HEK293 (cell line): ENCODE data around the gene UBE2M.
A peak's percentile ranks its signal among the peaks of the same experiment; 100 is the strongest.

ENCODE experiments used
- CTCF ChIA-PET: fragments of 350-600 bp; formaldehyde crosslinking; extraction: SDS; loops from one replicate; lab custom pipeline; 2021; ENCODE audit warnings: antibody characterized with exemption; lab: Yijun Ruan, JAX
- POLR2A ChIA-PET: fragments of 300-600 bp; formaldehyde crosslinking; extraction: SDS; loops from one replicate; lab custom pipeline; 2020; ENCODE audit warnings: antibody characterized with exemption, inconsistent platforms; lab: Yijun Ruan, JAX
- H3K27ac ChIP-seq: fragments of 200-500 bp; sonication (Bioruptor generic); 2 replicates; pipeline ENCODE4 v1.5.1; 2014; ENCODE audit warnings: low read depth, low read length, control low read depth, inconsistent platforms; ENCODE audit errors: extremely low read depth
- H3K36me3 ChIP-seq, 2 experiments: fragments of 200-500 bp in 1 of 2; sonication (Bioruptor generic) in 1 of 2; 1 replicate in 1 of 2; 2 replicates in 1 of 2; pipeline ENCODE4 v1.5.1; 2014 to 2017; ENCODE audit warnings: inconsistent platforms in 2 of 2, low read length in 2 of 2; ENCODE audit not compliant: control insufficient read depth in 2 of 2, insufficient read depth in 1 of 2
- H3K4me1 ChIP-seq: fragments of 200-500 bp; sonication (Bioruptor generic); 2 replicates; pipeline ENCODE4 v1.5.1; 2014; ENCODE audit warnings: mild to moderate bottlenecking, low read length, inconsistent platforms; ENCODE audit not compliant: control insufficient read depth, insufficient read depth
- H3K4me3 ChIP-seq: 2 replicates; pipeline ENCODE4 v1.5.1; 2011; ENCODE audit warnings: low read depth, mild to moderate bottlenecking, control low read depth, low read length, moderate library complexity
- H3K9me3 ChIP-seq: fragments of 200-500 bp; sonication (Bioruptor generic); 2 replicates; pipeline ENCODE4 v1.5.1; 2014; ENCODE audit warnings: low read depth, low read length, inconsistent platforms; ENCODE audit not compliant: control insufficient read depth, insufficient read depth
- ATF2 ChIP-seq: fragments of 450-650 bp; formaldehyde crosslinking; IDR thresholded peaks from 2 replicates; pipeline ENCODE4 v1.5.1; 2016; ENCODE audit warnings: missing biosample characterization, missing genetic modification characterization, low read depth
- BCL11A ChIP-seq: fragments of 450-650 bp; formaldehyde crosslinking; IDR thresholded peaks from 2 replicates; pipeline ENCODE4 v1.5.1; 2016; ENCODE audit warnings: low read depth, missing biosample characterization, missing genetic modification characterization
- CTCF ChIP-seq: fragments of 450-650 bp; formaldehyde crosslinking; IDR thresholded peaks from 2 replicates; pipeline ENCODE4 v1.5.1; 2016; ENCODE audit warnings: missing biosample characterization, missing genetic modification characterization
- GLIS1 ChIP-seq: fragments of 450-650 bp; formaldehyde crosslinking; IDR thresholded peaks from 2 replicates; pipeline ENCODE4 v1.5.1; 2016; ENCODE audit warnings: missing biosample characterization, missing genetic modification characterization
- HOXD13 ChIP-seq: sonication (generic); formaldehyde crosslinking; IDR thresholded peaks from 2 replicates; pipeline ENCODE4 v1.8.0; 2022; ENCODE audit warnings: missing genetic modification reagents, borderline replicate concordance
- SCRT1 ChIP-seq: fragments of 450-650 bp; formaldehyde crosslinking; IDR thresholded peaks from 2 replicates; pipeline ENCODE4 v1.5.1; 2016; ENCODE audit warnings: missing biosample characterization, missing genetic modification characterization, borderline replicate concordance
- SCRT2 ChIP-seq: fragments of 450-650 bp; formaldehyde crosslinking; IDR thresholded peaks from 2 replicates; pipeline ENCODE4 v1.5.1; 2016; ENCODE audit warnings: missing biosample characterization, missing genetic modification characterization
- ZFHX2 ChIP-seq: fragments of 450-650 bp; formaldehyde crosslinking; conservative IDR thresholded peaks from 2 replicates; pipeline ENCODE4 v1.5.1; 2016; ENCODE audit warnings: missing biosample characterization, missing genetic modification characterization
- ZFP3 ChIP-seq: fragments of 450-650 bp; formaldehyde crosslinking; IDR thresholded peaks from 2 replicates; pipeline ENCODE4 v1.5.1; 2016; ENCODE audit warnings: low read depth, missing biosample characterization, missing genetic modification characterization
- ZIC2 ChIP-seq: fragments of 450-650 bp; formaldehyde crosslinking; IDR thresholded peaks from 2 replicates; pipeline ENCODE4 v1.5.1; 2016; ENCODE audit warnings: missing biosample characterization, missing genetic modification characterization
- ZNF174 ChIP-seq: fragments of 450-650 bp; formaldehyde crosslinking; IDR thresholded peaks from 2 replicates; pipeline ENCODE4 v1.5.0; 2017; ENCODE audit warnings: missing biosample characterization, mild to moderate bottlenecking, missing genetic modification characterization
- ZNF223 ChIP-seq: fragments of 450-650 bp; formaldehyde crosslinking; IDR thresholded peaks from 2 replicates; pipeline ENCODE4 v1.5.1; 2016; ENCODE audit warnings: missing biosample characterization, missing genetic modification characterization
- ZNF266 ChIP-seq: fragments of 450-650 bp; formaldehyde crosslinking; IDR thresholded peaks from 2 replicates; pipeline ENCODE4 v1.5.1; 2016; ENCODE audit warnings: missing biosample characterization, missing genetic modification characterization, low read depth
- ZNF544 ChIP-seq: fragments of 450-650 bp; formaldehyde crosslinking; IDR thresholded peaks from 2 replicates; pipeline ENCODE4 v1.5.0; 2017; ENCODE audit warnings: missing biosample characterization, missing genetic modification characterization
- ZNF580 ChIP-seq: fragments of 450-650 bp; formaldehyde crosslinking; IDR thresholded peaks from 2 replicates; pipeline ENCODE4 v1.5.1; 2016; ENCODE audit warnings: missing biosample characterization, missing genetic modification characterization
- ZNF660 ChIP-seq: fragments of 450-650 bp; IDR thresholded peaks from 2 replicates; pipeline ENCODE4 v1.5.1; 2018; ENCODE audit warnings: missing biosample characterization, mild to moderate bottlenecking, missing genetic modification characterization
- TF ChIP-seq, protein P1 (sequence below): fragments of 450-650 bp; formaldehyde crosslinking; IDR thresholded peaks from 2 replicates; pipeline ENCODE4 v1.5.1; 2016; ENCODE audit warnings: missing biosample characterization, missing genetic modification characterization

Gene UBE2M

GRCh38 chr19:58572026-58572817 lies 13.8 kb upstream of the UBE2M start:
- peak overlapping the region; percentile 77; the same call in 1 of the 2 replicates for H3K27ac ChIP-seq
- ChIA-PET CTCF (interaction anchor here (0.6 to 1.4 kb wide), 4 partner anchors 9 to 1311 kb away, joined by 3 to 5 read pairs (median 3); partner anchors contain the start of gene ZBTB45), POLR2A (interaction anchor here (1.2 to 4.9 kb wide), 5 partner anchors 10 to 52 kb away, joined by 3 to 28 read pairs (median 19); partner anchors contain the start of genes CHMP2A, TRIM28 and ZBTB45)
- H3K36me3 ChIP-seq, result peaks cover 0 to 35% of the 10 kb centered on the region in 2 experiments; a peak in 2 of 3 replicates
- no peaks in the 10 kb centered on the region for H3K9me3 ChIP-seq
- H3K4me3 ChIP-seq, result peak overlapping the region; percentile 67
- TF ChIP-seq ZIC2 (no peak), HOXD13 (CRISPR knock-in tag) (peak; percentile 56; the same call in 1 of the 2 replicates), ZFP3 (tag by site-specific recombination) (no peak), GLIS1 (tag by site-specific recombination) (no peak; the same call in 1 of the 2 replicates), ZNF580 (no peak), SCRT2 (tag by site-specific recombination) (no peak), ZFHX2 (tag by site-specific recombination) (no peak), BCL11A (tag by site-specific recombination) (no peak), ZNF266 (tag by site-specific recombination) (no peak), ZNF174 (tag by site-specific recombination) (no peak), CTCF (tag by site-specific recombination) (no peak), ZNF544 (no peak), ZNF223 (no peak), ATF2 (tag by site-specific recombination) (no peak)
- TF ChIP-seq, protein P1, sequence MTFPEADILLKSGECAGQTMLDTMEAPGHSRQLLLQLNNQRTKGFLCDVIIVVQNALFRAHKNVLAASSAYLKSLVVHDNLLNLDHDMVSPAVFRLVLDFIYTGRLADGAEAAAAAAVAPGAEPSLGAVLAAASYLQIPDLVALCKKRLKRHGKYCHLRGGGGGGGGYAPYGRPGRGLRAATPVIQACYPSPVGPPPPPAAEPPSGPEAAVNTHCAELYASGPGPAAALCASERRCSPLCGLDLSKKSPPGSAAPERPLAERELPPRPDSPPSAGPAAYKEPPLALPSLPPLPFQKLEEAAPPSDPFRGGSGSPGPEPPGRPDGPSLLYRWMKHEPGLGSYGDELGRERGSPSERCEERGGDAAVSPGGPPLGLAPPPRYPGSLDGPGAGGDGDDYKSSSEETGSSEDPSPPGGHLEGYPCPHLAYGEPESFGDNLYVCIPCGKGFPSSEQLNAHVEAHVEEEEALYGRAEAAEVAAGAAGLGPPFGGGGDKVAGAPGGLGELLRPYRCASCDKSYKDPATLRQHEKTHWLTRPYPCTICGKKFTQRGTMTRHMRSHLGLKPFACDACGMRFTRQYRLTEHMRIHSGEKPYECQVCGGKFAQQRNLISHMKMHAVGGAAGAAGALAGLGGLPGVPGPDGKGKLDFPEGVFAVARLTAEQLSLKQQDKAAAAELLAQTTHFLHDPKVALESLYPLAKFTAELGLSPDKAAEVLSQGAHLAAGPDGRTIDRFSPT (tag by site-specific recombination), result peak; percentile 95
- H3K4me1 ChIP-seq, result peaks cover 8% of the 10 kb centered on the region

DNA sequence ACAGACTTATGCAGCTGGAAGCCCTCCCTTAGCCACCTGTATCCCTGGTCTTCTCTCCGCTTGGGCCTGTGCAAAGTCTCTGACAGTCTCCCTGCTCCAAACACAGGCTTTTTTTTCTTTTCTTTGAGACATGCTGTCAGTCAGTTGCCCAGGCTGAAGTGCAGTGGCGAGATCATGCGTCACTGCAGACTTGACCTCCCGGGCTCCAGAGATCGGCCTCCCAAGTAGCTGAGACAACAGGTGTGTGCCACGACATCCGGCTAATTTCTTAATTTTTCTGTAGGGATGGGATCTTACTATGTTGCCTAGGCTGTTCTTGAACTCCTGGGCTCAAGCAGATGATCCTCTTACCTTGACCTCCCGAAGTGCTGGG lies 13.2 kb upstream of the UBE2M start:
- Histone ChIP-seq H3K4me1 (peaks cover 8% of the 10 kb centered on the region), H3K9me3 (no peaks in the 10 kb centered on the region), H3K36me3 (peaks cover 6 to 40% of the 10 kb centered on the region in 2 experiments; a peak in 2 of 3 replicates), H3K4me3 (no peak overlapping the region), H3K27ac (no peak overlapping the region; the same call in 1 of the 2 replicates)
- TF ChIP-seq ZNF660 (tag by site-specific recombination) (no peak), SCRT1 (tag by site-specific recombination) (0 out of 2 replicates have a peak, but pooled peaks have one; percentile 49), SCRT2 (tag by site-specific recombination) (peak; percentile 68)
- ChIA-PET POLR2A (interaction anchor here (1.2 to 4.9 kb wide), 5 partner anchors 9 to 52 kb away, joined by 3 to 28 read pairs (median 19); partner anchors contain the start of genes CHMP2A, TRIM28 and ZBTB45), CTCF (interaction anchor here (0.6 to 1.2 kb wide), 2 partner anchors 51 to 1310 kb away, joined by 3 to 5 read pairs; partner anchors contain the start of gene ZBTB45)
